G401.6 (cell line): Measurements from ENCODE around the gene AHCYL2.
"Not testable (repeated sequence)": the region's sequence is repeated elsewhere in the genome, so short reads cannot be mapped to it uniquely, and the experiment has no call there.

Experiments used
- FAIRE-seq: peaks from 2 replicates; lab custom pipeline; 2012; peaks lifted over from hg19 to GRCh38; lab: Jason Lieb, UNC

Gene AHCYL2

DNA sequence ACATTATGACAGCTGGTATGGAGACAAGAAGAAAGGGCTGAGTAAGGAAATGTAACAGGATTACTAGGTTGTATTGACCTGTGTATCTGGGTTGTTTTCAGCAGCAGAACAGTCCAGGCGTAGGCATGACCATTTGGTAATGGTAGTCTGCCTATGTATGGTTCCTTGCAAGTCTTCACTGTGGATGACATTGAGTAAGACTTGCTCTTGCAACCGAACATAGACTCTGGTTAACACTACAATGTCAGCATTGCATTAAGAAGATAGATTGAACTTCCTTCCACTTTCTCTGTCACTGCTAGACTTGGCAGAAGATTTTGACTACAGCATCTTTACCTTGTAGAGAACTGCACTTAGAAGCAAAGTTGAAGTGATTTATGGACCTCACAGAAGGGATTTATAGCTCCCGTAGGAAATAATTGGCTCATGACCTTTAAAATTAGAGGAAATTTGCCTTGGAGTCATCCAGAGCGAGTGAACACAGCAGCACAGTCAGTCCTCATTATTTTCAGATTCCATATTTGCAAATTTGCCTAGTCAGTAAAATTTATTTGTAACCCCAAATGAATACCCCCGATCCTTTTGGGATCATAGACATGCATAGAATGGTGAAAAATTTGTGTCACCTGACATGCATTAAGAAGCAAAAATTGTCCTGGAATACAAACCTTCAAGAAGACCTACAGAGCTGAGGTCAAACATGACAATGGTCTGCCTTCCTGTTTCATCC is 129.8 kb downstream of the AHCYL2 start:
- no peak for FAIRE-seq

DNA sequence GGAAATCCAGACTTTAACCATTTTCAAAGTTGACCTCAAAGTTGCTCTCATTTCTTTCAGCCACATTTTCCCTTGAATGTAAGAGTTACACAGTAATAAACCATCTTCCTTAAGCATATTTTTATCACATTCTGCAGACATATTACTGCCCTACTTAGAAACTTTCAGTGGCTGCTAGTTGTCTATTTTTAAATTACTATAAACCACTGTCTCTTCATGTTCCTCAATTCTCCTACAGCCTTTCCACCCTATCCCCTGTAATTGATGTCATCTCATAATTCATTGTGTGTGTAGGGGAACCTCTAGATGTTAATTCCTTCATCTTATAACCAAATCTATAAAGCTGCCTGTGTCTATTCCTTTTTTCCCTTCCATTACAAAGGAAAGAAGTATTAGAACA is 131.3 kb downstream of the AHCYL2 start:
- no peak for FAIRE-seq

GRCh38 chr7:129359176-129359575 is 134.3 kb downstream of the AHCYL2 start:
- FAIRE-seq: no peak

- FAIRE-seq: no peak
Measured at GRCh38 chr7:129359638-129360037, 134.8 kb downstream of the AHCYL2 start.

DNA sequence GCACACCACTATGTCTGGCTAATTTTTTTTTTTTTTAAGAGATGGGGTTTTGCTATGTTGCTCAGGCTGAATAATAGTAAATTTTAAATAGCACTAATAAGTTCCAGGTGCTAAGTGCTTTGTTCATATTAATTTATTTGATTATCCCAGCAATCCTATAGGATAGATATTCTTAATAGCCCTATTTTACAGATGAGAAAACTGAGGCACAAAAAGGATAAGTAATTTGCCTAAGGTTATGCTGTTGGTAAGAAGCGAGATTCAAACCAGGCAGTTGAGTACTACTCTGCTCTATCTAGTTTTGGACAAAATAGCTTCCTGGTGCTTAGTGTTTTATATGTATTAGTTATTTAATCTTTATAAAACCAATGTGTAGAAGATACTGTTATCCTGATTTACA is 136.9 kb downstream of the AHCYL2 start:
- FAIRE-seq: no peak

GRCh38 chr7:129362496-129362895 is 137.7 kb downstream of the AHCYL2 start:
- no peak for FAIRE-seq

GRCh38 chr7:129367349-129367699 is 142.5 kb downstream of the AHCYL2 start:
- FAIRE-seq: no peak

- FAIRE-seq: peak; percentile 84
Measured at GRCh38 chr7:129367700-129368388, 143.0 kb downstream of the AHCYL2 start.

DNA sequence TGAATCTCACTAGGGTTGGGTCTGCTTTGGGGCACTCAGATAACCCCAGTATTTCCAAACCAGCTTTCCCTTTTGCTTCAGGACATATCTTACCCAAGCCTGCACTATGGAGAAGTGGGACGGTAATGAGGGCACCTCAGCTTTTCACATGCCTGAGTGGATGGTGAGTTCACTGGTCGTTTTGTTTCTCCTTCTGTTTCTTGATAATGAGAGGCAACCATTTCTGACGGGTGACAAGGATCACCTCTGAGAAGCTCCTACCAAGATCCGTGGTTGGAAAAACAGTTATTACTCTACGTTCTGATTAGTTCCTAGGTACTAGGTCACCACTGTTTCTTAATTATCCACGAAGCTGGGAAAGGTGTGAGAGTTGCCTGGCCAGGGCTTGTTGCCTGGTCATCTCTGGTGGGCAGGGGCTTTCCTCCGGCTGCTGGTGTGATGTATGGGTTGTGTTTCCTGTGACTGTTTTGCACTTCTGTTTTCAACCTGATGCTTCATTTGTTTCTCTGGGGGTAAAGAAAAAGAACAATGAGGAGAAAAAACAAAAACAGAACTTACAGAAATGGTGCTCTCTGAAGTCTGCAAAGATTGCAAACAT is 143.7 kb downstream of the AHCYL2 start:
- FAIRE-seq: no peak

DNA sequence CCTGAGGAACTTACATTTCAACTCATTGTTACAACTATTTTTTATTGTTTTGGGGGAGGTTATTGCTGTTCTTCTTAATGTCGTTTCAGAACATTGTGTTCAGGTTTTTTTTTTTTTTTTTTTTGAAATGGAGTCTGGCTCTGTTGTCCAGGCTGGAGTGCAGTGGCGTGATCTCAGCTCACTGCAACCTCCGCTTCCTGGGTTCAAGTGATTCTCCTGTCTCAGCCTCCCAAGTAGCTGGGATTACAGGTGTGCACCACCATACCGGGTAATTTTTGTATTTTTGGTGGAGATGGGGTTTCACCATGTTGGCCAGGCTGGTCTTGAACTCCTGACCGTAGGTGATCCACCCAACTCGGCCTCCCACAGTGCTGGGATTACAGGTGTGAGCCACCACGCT is 144.6 kb downstream of the AHCYL2 start:
- not testable (repeated sequence) for FAIRE-seq

GRCh38 chr7:129370812-129371211 is 146.0 kb downstream of the AHCYL2 start:
- FAIRE-seq: no peak

DNA sequence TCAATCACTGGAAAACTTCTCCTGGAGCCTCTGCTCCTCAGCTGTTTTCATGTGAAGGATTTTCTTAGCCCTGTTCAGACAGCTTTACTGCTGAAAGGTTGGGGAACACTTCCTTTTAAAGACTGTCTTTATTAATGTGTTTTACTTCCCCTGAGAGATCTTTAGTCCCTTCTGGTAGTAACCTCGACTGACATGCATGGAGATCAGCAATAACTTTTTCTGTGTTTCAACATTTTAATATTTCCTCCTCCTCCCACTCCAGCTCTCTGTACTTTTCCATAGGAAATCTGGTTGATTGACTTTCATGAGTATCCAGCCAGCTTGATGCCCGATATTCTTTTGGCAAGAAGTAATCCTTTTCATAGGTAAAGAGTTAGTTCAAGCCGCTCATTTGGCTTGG is 146.7 kb downstream of the AHCYL2 start:
- no peak for FAIRE-seq

DNA sequence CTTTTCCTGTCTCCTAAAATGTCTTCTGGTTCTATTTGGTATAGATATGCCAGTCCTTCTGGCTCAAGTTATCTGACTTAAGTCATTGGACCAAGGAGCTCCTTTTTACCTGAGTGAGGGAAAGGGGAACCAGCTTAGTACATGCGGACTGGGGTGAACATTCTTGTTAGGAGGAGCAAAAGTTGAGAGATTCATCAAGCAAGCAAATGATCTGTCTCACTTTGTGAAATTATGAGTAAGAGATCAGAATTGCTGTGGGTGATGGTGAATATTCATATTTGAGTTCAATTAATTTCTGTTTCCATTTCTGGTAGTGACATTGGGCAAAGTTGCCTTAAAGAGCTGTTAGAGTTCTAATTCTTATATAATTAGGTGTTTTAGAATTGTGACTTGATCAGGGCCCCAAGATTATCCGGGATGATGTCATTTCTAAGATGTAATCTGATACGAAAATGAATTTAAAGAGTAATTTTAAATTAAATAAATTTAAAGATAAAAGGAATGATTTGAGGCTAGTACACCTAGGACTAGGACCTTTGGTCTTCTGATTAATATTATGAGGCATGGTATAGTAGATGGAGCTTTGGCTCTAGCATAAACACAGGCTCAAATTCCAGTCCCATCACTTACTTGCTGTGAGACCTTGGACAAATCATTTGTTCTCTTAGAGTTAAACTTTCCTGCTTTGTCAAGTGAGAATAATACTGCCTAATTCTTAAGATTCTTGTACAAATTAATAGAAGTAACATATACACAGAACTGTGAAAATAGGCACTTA is 149.0 kb downstream of the AHCYL2 start:
- FAIRE-seq: no peak

GRCh38 chr7:129375141-129375938 is 150.5 kb downstream of the AHCYL2 start:
- FAIRE-seq: no peak

DNA sequence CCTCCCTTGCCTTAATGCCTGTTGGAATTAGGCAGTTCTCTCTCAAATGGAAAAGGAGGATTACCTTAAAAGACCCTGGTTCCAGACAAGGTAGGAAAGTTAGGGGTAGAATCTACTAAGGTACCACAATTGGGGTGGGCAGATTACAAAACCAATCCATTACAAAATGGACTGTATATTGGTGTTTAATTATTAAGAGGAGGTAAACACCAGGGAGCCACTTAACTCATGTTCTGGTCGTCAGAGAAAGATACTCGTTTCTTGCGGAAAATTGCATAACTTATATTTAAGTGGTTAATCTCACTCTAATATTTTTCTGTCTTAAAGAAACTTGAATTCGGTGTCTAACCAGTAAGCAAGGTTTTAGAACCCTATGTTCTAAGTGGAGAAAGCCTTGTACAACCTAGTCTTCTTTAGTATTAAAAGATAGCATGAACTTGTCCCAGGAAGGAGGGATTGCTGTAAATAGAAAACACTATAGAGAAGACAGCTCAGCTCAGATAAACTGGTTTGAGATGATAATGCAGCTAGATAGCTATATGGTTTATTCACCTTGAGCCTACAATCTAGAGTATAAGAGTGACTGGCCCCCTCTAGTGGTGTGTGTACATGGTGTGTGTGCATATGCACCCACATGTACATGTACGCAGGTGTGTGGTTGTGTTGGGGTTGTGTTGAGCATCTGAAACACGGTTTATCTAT is 151.4 kb downstream of the AHCYL2 start:
- FAIRE-seq: no peak

GRCh38 chr7:129376778-129377700 is 152.2 kb downstream of the AHCYL2 start:
- no peak for FAIRE-seq

GRCh38 chr7:129381710-129382484 is 157.1 kb downstream of the AHCYL2 start:
- FAIRE-seq: no peak

GRCh38 chr7:129383542-129384132 is 158.8 kb downstream of the AHCYL2 start:
- FAIRE-seq: no peak

DNA sequence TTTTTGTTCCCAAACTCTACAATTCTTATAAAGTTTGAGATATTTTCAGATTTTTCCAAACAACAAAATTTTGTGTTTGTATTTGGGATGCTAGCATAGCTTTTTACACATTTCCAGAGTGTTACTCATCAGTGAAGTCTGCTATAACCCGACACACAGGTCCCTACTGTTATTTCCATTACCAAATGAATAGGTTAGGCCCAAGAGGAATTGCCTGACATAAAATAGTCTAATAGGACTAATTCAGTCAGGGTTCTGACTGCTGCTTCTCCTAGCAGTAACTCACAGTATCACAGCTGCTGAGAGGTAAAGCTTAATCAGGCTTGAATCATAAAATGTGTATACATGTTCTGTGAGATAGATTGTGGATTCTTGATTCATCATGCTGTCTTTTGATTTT is 160.3 kb downstream of the AHCYL2 start:
- FAIRE-seq: no peak
